AG04449 (cell line): ENCODE data around the gene LHX5.

Experiments
- CTCF ChIA-PET: fragments of 350-600 bp; formaldehyde crosslinking; extraction: SDS; loops from one replicate; lab custom pipeline; 2021; ENCODE audit warnings: antibody characterized with exemption; lab: Yijun Ruan, JAX
- POLR2A ChIA-PET: fragments of 400-600, 350-600 bp; formaldehyde crosslinking; extraction: SDS; loops from one replicate; lab custom pipeline; 2020; ENCODE audit warnings: antibody characterized with exemption, inconsistent platforms; lab: Yijun Ruan, JAX
- DNase-seq: peaks from one replicate; pipeline ENCODE4 v3.0.0-alpha.2; 2010; ENCODE audit warnings: low read depth, low spot score
- H3K4me3 ChIP-seq: 2 replicates; pipeline ENCODE4 v1.5.1; 2011; ENCODE audit warnings: low read depth, mild to moderate bottlenecking, control low read depth, low read length
- TF ChIP-seq, protein P1 (sequence below): IDR thresholded peaks from one replicate; pipeline ENCODE4 v1.5.1; 2011; ENCODE audit warnings: mild to moderate bottlenecking, moderate library complexity, low read length, control low read depth, inconsistent platforms; ENCODE audit not compliant: insufficient read depth; ENCODE audit errors: missing control alignments

LHX5 gene

DNA sequence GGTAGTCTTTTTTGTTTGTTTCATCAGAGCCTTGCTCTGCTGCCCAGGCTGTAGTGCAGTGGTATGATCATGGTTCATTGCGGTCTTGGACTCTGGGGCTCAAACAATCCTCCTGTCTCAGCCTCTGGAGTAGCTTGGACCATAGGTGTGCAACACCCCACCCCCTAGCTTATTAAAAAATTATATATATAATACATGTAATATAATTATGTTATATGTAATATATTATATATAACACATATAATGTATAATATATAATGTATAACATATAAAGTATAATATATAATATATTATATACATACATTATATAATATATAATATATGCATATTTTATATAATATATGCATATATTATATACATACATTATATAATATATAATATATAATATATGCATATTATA is 21.8 kb downstream of the LHX5 start:
- CTCF ChIA-PET: interaction anchor here (0.6 to 1.1 kb wide), 5 partner anchors 9 to 25 kb away, joined by 3 to 5 read pairs (median 3); no protein-coding TSS in a partner anchor
- TF ChIP-seq, protein P1, sequence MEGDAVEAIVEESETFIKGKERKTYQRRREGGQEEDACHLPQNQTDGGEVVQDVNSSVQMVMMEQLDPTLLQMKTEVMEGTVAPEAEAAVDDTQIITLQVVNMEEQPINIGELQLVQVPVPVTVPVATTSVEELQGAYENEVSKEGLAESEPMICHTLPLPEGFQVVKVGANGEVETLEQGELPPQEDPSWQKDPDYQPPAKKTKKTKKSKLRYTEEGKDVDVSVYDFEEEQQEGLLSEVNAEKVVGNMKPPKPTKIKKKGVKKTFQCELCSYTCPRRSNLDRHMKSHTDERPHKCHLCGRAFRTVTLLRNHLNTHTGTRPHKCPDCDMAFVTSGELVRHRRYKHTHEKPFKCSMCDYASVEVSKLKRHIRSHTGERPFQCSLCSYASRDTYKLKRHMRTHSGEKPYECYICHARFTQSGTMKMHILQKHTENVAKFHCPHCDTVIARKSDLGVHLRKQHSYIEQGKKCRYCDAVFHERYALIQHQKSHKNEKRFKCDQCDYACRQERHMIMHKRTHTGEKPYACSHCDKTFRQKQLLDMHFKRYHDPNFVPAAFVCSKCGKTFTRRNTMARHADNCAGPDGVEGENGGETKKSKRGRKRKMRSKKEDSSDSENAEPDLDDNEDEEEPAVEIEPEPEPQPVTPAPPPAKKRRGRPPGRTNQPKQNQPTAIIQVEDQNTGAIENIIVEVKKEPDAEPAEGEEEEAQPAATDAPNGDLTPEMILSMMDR: no peak
- H3K4me3 ChIP-seq: no peak overlapping the region
- POLR2A ChIA-PET: no interaction called here
- no peak for DNase-seq

GRCh38 chr12:113449299-113449698 is 22.4 kb downstream of the LHX5 start:
- DNase-seq: no peak
- no peak overlapping the region for H3K4me3 ChIP-seq
- ChIA-PET CTCF (interaction anchor here (0.6 to 1.1 kb wide), 4 partner anchors 8 to 24 kb away, joined by 3 read pairs; no protein-coding TSS in a partner anchor), POLR2A (no interaction called here)
- TF ChIP-seq, protein P1: no peak

DNA sequence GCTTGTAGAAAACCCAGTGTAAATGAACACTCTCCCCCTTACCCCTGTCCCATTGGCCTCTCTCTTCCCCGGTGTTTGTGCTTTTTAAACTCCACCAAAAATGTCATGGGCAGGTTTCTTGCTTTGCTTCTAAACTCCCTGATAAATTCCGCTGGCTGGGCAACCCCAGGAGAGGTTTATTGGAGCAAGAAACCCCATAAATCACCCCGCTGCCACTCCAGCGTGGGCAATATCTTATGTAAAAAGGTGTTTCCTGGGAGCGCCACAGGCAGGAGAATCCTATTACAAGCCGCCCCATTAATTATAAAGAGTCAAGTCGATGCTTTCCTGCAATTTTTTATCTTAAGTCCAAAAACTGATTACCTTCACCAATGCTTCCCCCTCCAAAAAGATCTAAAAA is 22.8 kb downstream of the LHX5 start:
- CTCF ChIA-PET: interaction anchor here (1.1 kb wide), 1 partner anchor 23 kb away, joined by 3 read pairs; no protein-coding TSS in a partner anchor

GRCh38 chr12:113445544-113446171 is 26.0 kb downstream of the LHX5 start:
- TF ChIP-seq, protein P1: no peak
- CTCF ChIA-PET: interaction anchor here (0.7 to 2.9 kb wide), 6 partner anchors 10 to 20 kb away, joined by 3 to 25 read pairs (median 3); no protein-coding TSS in a partner anchor
- H3K4me3 ChIP-seq: no peak overlapping the region
- POLR2A ChIA-PET: no interaction called here
- DNase-seq: no peak

More for the DNA sequence above, 22.8 kb downstream of the LHX5 start:
- TF ChIP-seq, protein P1: no peak
- no peak overlapping the region for H3K4me3 ChIP-seq
- DNase-seq: no peak
- POLR2A ChIA-PET: no interaction called here

DNA sequence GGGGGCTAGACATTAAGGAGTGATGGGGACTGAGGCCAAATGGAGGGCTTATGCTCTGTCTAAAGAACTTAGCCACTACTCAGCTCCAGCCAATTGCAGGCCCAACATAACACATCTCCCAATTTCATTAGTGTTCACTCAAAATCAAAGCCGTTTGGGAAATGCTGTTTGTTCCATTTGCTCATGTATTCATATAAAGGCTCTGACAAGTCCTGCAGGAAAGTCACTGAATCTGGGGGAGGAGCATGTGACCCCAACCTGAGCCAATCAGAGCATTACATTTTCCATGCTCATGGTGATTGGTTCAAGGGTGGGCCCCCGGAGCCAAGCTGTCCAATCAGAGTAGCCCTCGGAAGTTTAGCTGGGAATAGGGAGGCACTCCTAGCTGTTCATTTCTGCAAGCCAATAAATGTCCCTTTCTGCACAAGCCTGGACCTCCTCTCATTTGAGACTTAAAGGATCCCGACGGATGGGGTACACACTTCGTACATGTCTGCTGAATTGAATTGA is 28.6 kb downstream of the LHX5 start:
- CTCF ChIA-PET: interaction anchor here (0.9 to 2.6 kb wide), 2 partner anchors 13 to 18 kb away, joined by 3 to 15 read pairs; no protein-coding TSS in a partner anchor
- no peak overlapping the region for H3K4me3 ChIP-seq
- TF ChIP-seq, protein P1: no peak
- no peak for DNase-seq
- POLR2A ChIA-PET: no interaction called here

DNA sequence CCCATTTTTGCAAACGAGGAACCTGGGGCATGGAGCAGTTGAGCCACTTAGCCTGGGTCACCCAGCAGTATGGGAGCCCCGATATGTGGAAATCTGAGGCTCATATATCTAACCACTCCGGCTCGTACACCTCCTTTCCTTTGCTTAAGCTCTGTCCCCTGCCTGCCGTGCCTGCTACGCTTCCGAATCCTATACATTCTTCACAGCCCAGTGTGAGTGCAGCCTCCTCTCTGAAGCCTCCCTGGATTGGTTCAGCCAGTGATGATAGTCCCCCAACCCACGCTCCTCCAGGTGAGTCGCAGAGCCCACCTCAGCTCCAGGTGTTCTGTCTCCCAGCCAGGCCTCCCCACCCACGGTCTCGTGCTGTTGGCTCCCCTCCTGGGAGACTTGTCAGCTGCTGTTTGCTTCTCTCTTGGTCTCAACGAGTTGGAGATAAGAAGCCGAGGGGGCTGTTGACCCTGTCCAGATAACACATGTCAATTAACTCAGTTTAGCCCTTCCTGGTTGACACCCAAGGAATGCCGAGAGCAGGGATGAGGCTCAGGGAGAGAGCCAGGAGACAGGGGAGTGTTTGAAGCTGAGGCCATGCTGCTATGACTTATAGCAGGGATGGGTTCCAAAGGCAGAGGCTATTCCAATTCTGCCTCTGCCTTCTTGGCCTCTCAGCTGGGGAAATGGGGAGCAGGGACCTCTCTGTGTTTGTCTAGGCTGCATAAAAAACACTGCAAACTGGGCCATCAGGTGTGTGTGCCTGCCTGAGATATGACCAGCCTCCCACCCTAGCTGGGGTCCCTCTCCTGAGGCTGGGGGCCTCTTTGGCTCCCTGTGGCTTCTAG is 30.5 kb downstream of the LHX5 start:
- ChIA-PET POLR2A (no interaction called here), CTCF (interaction anchor here (0.5 to 2.7 kb wide), 10 partner anchors 9 to 472 kb away, joined by 3 to 16 read pairs (median 4); no protein-coding TSS in a partner anchor)
- TF ChIP-seq, protein P1: no peak

More for the DNA sequence above, 30.5 kb downstream of the LHX5 start:
- DNase-seq: no peak
- H3K4me3 ChIP-seq: no peak overlapping the region
